Measurements from ENCODE around the gene TSHZ1.

Gene TSHZ1

GRCh38 chr18:75256376-75256775, 45.8 kb downstream of the TSHZ1 start:
- H3K9ac ChIP-seq (ENCODE audit: low read depth in 1 of 2, low read length in 2 of 2), result no peak overlapping the region
- no peak overlapping the region for H3K27ac ChIP-seq (ENCODE audit: low read depth in 2 of 2, low read length in 2 of 2)
- H3K4me3 ChIP-seq (ENCODE audit: low read length in 2 of 2), result no peak overlapping the region
- H3K36me3 ChIP-seq (ENCODE audit: control insufficient read depth in 2 of 2, insufficient read depth in 2 of 2, low read length in 2 of 2), result no peaks in the 10 kb centered on the region
- H3K4me1 ChIP-seq (ENCODE audit: control insufficient read depth in 2 of 2, insufficient read depth in 2 of 2, low read length in 2 of 2), result peaks cover 0 to 2% of the 10 kb centered on the region in 2 donors
- H3K27me3 ChIP-seq (ENCODE audit: control insufficient read depth in 2 of 2, insufficient read depth in 2 of 2, low read length in 2 of 2), result no peaks in the 10 kb centered on the region
- H3K9me3 ChIP-seq (ENCODE audit: control insufficient read depth in 2 of 2, low read length in 2 of 2), result no peaks in the 10 kb centered on the region

- Histone ChIP-seq H3K4me1 (ENCODE audit: control insufficient read depth in 2 of 2, insufficient read depth in 2 of 2, low read length in 2 of 2) (peaks cover 0 to 2% of the 10 kb centered on the region in 2 donors), H3K9me3 (ENCODE audit: control insufficient read depth in 2 of 2, low read length in 2 of 2) (no peaks in the 10 kb centered on the region), H3K9ac (ENCODE audit: low read depth in 1 of 2, low read length in 2 of 2) (no peak overlapping the region), H3K36me3 (ENCODE audit: control insufficient read depth in 2 of 2, insufficient read depth in 2 of 2, low read length in 2 of 2) (no peaks in the 10 kb centered on the region), H3K27ac (ENCODE audit: low read depth in 2 of 2, low read length in 2 of 2) (no peak overlapping the region), H3K27me3 (ENCODE audit: control insufficient read depth in 2 of 2, insufficient read depth in 2 of 2, low read length in 2 of 2) (no peaks in the 10 kb centered on the region), H3K4me3 (ENCODE audit: low read length in 2 of 2) (no peak overlapping the region)
Observed at GRCh38 chr18:75257605-75258004, 47.0 kb downstream of the TSHZ1 start.

GRCh38 chr18:75261430-75262223, 51.0 kb downstream of the TSHZ1 start:
- no peaks in the 10 kb centered on the region for H3K36me3 ChIP-seq (ENCODE audit: control insufficient read depth in 2 of 2, insufficient read depth in 2 of 2, low read length in 2 of 2)
- H3K27ac ChIP-seq (ENCODE audit: low read depth in 2 of 2, low read length in 2 of 2), result no peak overlapping the region
- no peaks in the 10 kb centered on the region for H3K9me3 ChIP-seq (ENCODE audit: control insufficient read depth in 2 of 2, low read length in 2 of 2)
- H3K9ac ChIP-seq (ENCODE audit: low read depth in 1 of 2, low read length in 2 of 2), result no peak overlapping the region
- no peaks in the 10 kb centered on the region for H3K4me1 ChIP-seq (ENCODE audit: control insufficient read depth in 2 of 2, insufficient read depth in 2 of 2, low read length in 2 of 2)
- H3K27me3 ChIP-seq (ENCODE audit: control insufficient read depth in 2 of 2, insufficient read depth in 2 of 2, low read length in 2 of 2), result no peaks in the 10 kb centered on the region
- H3K4me3 ChIP-seq (ENCODE audit: low read length in 2 of 2), result no peak overlapping the region

GRCh38 chr18:75262511-75262910, 51.9 kb downstream of the TSHZ1 start:
- no peak overlapping the region for H3K27ac ChIP-seq (ENCODE audit: low read depth in 2 of 2, low read length in 2 of 2)
- H3K4me3 ChIP-seq (ENCODE audit: low read length in 2 of 2), result no peak overlapping the region
- no peaks in the 10 kb centered on the region for H3K4me1 ChIP-seq (ENCODE audit: control insufficient read depth in 2 of 2, insufficient read depth in 2 of 2, low read length in 2 of 2)
- H3K27me3 ChIP-seq (ENCODE audit: control insufficient read depth in 2 of 2, insufficient read depth in 2 of 2, low read length in 2 of 2), result no peaks in the 10 kb centered on the region
- H3K36me3 ChIP-seq (ENCODE audit: control insufficient read depth in 2 of 2, insufficient read depth in 2 of 2, low read length in 2 of 2), result no peaks in the 10 kb centered on the region
- no peak overlapping the region for H3K9ac ChIP-seq (ENCODE audit: low read depth in 1 of 2, low read length in 2 of 2)
- H3K9me3 ChIP-seq (ENCODE audit: control insufficient read depth in 2 of 2, low read length in 2 of 2), result no peaks in the 10 kb centered on the region

GRCh38 chr18:75264195-75264594, 53.6 kb downstream of the TSHZ1 start:
- Histone ChIP-seq H3K27me3 (ENCODE audit: control insufficient read depth in 2 of 2, insufficient read depth in 2 of 2, low read length in 2 of 2) (no peaks in the 10 kb centered on the region), H3K36me3 (ENCODE audit: control insufficient read depth in 2 of 2, insufficient read depth in 2 of 2, low read length in 2 of 2) (no peaks in the 10 kb centered on the region), H3K4me1 (ENCODE audit: control insufficient read depth in 2 of 2, insufficient read depth in 2 of 2, low read length in 2 of 2) (no peaks in the 10 kb centered on the region), H3K9ac (ENCODE audit: low read depth in 1 of 2, low read length in 2 of 2) (no peak overlapping the region), H3K9me3 (ENCODE audit: control insufficient read depth in 2 of 2, low read length in 2 of 2) (no peaks in the 10 kb centered on the region), H3K27ac (ENCODE audit: low read depth in 2 of 2, low read length in 2 of 2) (no peak overlapping the region), H3K4me3 (ENCODE audit: low read length in 2 of 2) (no peak overlapping the region)

GRCh38 chr18:75264926-75265597, 54.5 kb downstream of the TSHZ1 start:
- no peak overlapping the region for H3K4me3 ChIP-seq (ENCODE audit: low read length in 2 of 2)
- H3K4me1 ChIP-seq (ENCODE audit: control insufficient read depth in 2 of 2, insufficient read depth in 2 of 2, low read length in 2 of 2), result no peaks in the 10 kb centered on the region
- no peak overlapping the region for H3K27ac ChIP-seq (ENCODE audit: low read depth in 2 of 2, low read length in 2 of 2)
- no peaks in the 10 kb centered on the region for H3K27me3 ChIP-seq (ENCODE audit: control insufficient read depth in 2 of 2, insufficient read depth in 2 of 2, low read length in 2 of 2)
- H3K9me3 ChIP-seq (ENCODE audit: control insufficient read depth in 2 of 2, low read length in 2 of 2), result no peaks in the 10 kb centered on the region
- H3K9ac ChIP-seq (ENCODE audit: low read depth in 1 of 2, low read length in 2 of 2), result no peak overlapping the region
- no peaks in the 10 kb centered on the region for H3K36me3 ChIP-seq (ENCODE audit: control insufficient read depth in 2 of 2, insufficient read depth in 2 of 2, low read length in 2 of 2)

- Histone ChIP-seq H3K9me3 (ENCODE audit: control insufficient read depth in 2 of 2, low read length in 2 of 2) (no peaks in the 10 kb centered on the region), H3K36me3 (ENCODE audit: control insufficient read depth in 2 of 2, insufficient read depth in 2 of 2, low read length in 2 of 2) (no peaks in the 10 kb centered on the region), H3K9ac (ENCODE audit: low read depth in 1 of 2, low read length in 2 of 2) (no peak overlapping the region), H3K27me3 (ENCODE audit: control insufficient read depth in 2 of 2, insufficient read depth in 2 of 2, low read length in 2 of 2) (no peaks in the 10 kb centered on the region), H3K4me3 (ENCODE audit: low read length in 2 of 2) (no peak overlapping the region), H3K4me1 (ENCODE audit: control insufficient read depth in 2 of 2, insufficient read depth in 2 of 2, low read length in 2 of 2) (no peaks in the 10 kb centered on the region), H3K27ac (ENCODE audit: low read depth in 2 of 2, low read length in 2 of 2) (no peak overlapping the region)
Observed at GRCh38 chr18:75265872-75266271, 55.3 kb downstream of the TSHZ1 start.

- H3K4me3 ChIP-seq (ENCODE audit: low read length in 2 of 2), result no peak overlapping the region
- no peaks in the 10 kb centered on the region for H3K4me1 ChIP-seq (ENCODE audit: control insufficient read depth in 2 of 2, insufficient read depth in 2 of 2, low read length in 2 of 2)
Observed at GRCh38 chr18:75267643-75268363, 57.2 kb downstream of the TSHZ1 start.

GRCh38 chr18:75268364-75268646, 57.7 kb downstream of the TSHZ1 start:
- H3K27me3 ChIP-seq (ENCODE audit: control insufficient read depth in 2 of 2, insufficient read depth in 2 of 2, low read length in 2 of 2), result no peaks in the 10 kb centered on the region
- H3K9me3 ChIP-seq (ENCODE audit: control insufficient read depth in 2 of 2, low read length in 2 of 2), result no peaks in the 10 kb centered on the region
- no peak overlapping the region for H3K4me3 ChIP-seq (ENCODE audit: low read length in 2 of 2)
- H3K36me3 ChIP-seq (ENCODE audit: control insufficient read depth in 2 of 2, insufficient read depth in 2 of 2, low read length in 2 of 2), result no peaks in the 10 kb centered on the region
- H3K4me1 ChIP-seq (ENCODE audit: control insufficient read depth in 2 of 2, insufficient read depth in 2 of 2, low read length in 2 of 2), result no peaks in the 10 kb centered on the region
- no peak overlapping the region for H3K27ac ChIP-seq (ENCODE audit: low read depth in 2 of 2, low read length in 2 of 2)
- no peak overlapping the region for H3K9ac ChIP-seq (ENCODE audit: low read depth in 1 of 2, low read length in 2 of 2)

More at GRCh38 chr18:75267643-75268363, 57.2 kb downstream of the TSHZ1 start:
- Histone ChIP-seq H3K9ac (ENCODE audit: low read depth in 1 of 2, low read length in 2 of 2) (no peak overlapping the region), H3K27ac (ENCODE audit: low read depth in 2 of 2, low read length in 2 of 2) (no peak overlapping the region), H3K36me3 (ENCODE audit: control insufficient read depth in 2 of 2, insufficient read depth in 2 of 2, low read length in 2 of 2) (no peaks in the 10 kb centered on the region), H3K9me3 (ENCODE audit: control insufficient read depth in 2 of 2, low read length in 2 of 2) (no peaks in the 10 kb centered on the region), H3K27me3 (ENCODE audit: control insufficient read depth in 2 of 2, insufficient read depth in 2 of 2, low read length in 2 of 2) (no peaks in the 10 kb centered on the region)

GRCh38 chr18:75269124-75269680, 58.6 kb downstream of the TSHZ1 start:
- no peak overlapping the region for H3K27ac ChIP-seq (ENCODE audit: low read depth in 2 of 2, low read length in 2 of 2)
- H3K27me3 ChIP-seq (ENCODE audit: control insufficient read depth in 2 of 2, insufficient read depth in 2 of 2, low read length in 2 of 2), result no peaks in the 10 kb centered on the region
- no peaks in the 10 kb centered on the region for H3K36me3 ChIP-seq (ENCODE audit: control insufficient read depth in 2 of 2, insufficient read depth in 2 of 2, low read length in 2 of 2)
- H3K4me1 ChIP-seq (ENCODE audit: control insufficient read depth in 2 of 2, insufficient read depth in 2 of 2, low read length in 2 of 2), result no peaks in the 10 kb centered on the region
- H3K9me3 ChIP-seq (ENCODE audit: control insufficient read depth in 2 of 2, low read length in 2 of 2), result no peaks in the 10 kb centered on the region
- no peak overlapping the region for H3K4me3 ChIP-seq (ENCODE audit: low read length in 2 of 2)
- H3K9ac ChIP-seq (ENCODE audit: low read depth in 1 of 2, low read length in 2 of 2), result no peak overlapping the region
